Measurements from ENCODE around the gene HPSE2. TPM values are rescaled to one million over a fixed set of nuclear protein-coding genes. Genes with fewer than 3 reads are reported as not detected.

Gene HPSE2
- total RNA-seq, 1 experiment from 2014 or later, result not detected

- no peak for TF ChIP-seq REST (IDR thresholded peaks at IDR 0.05; ENCODE audit: insufficient read depth in 1 of 2, low read depth in 2 of 2, low read length in 1 of 2)
- no peak for TF ChIP-seq CTCF (IDR thresholded peaks at IDR 0.05)
- no peak for TF ChIP-seq POLR2AphosphoS5 (IDR thresholded peaks at IDR 0.05; ENCODE audit: low read depth, low read length)
- no peak for TF ChIP-seq TCF7L2 (IDR thresholded peaks at IDR 0.05; ENCODE audit: low read depth, low read length)
- TF ChIP-seq SIN3A (IDR thresholded peaks at IDR 0.05; ENCODE audit: borderline replicate concordance, insufficient read depth, low read depth, low read length), result no peak
Observed at GRCh38 chr10:98429320-98430072, 806.2 kb downstream of the HPSE2 start.

DNA sequence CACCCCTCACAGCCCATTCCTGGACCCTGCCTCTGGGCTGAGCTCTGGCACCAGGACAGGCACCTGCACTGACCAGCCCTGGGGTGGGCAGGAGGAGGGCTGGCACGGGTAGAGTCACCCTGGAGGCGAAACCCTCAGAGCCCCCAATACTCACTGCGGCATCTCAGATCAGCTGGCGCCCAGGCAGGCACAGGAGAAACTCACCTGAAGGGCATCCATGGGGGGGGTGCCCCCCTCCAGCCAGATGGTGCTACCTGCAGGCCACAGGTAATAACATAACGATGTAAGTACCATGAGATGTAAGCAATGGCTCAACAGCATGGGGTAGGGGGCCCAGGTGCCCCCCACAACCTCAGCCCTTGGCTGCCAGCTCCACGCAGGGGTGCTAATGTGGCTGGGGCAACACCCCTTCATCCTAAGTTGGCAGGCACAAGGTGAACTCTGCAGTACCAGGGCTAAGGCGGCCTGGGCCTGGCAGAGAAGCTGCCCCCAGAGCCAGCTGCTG lies 808.6 kb downstream of the HPSE2 start:
- no peaks in the 10 kb centered on the region for H3K27me3 ChIP-seq (ENCODE audit: control insufficient read depth, insufficient read depth, low read length)
- DNase-seq (ENCODE audit: low read depth, low spot score) (no peak), ATAC-seq (no peak)
- no peaks in the 10 kb centered on the region for H3K4me1 ChIP-seq (ENCODE audit: control insufficient read depth, insufficient read depth, low read length)
- peaks cover 18% of the 10 kb centered on the region for H3K36me3 ChIP-seq (ENCODE audit: control insufficient read depth, insufficient read depth, low read length)
- H3K4me3 ChIP-seq (ENCODE audit: low read depth in 2 of 2, low read length in 2 of 2), result no peak overlapping the region
- in situ Hi-C loops (cut with HindIII; ENCODE audit: low pct_unique_long_range_greater_than_20kb, low sequenced_read_pairs) (no loop called here), intact Hi-C loops (cut with micrococcal nuclease; ENCODE audit: unreplicated experiment) (no loop called here)
- no TSS peak for BruUV-seq (replicated peaks)
- H3K27ac ChIP-seq (ENCODE audit: low read length), result no peak overlapping the region
- ChIA-PET CTCF (no interaction called here), POLR2A (no interaction called here)
- H3K9me3 ChIP-seq (ENCODE audit: control insufficient read depth, insufficient read depth, low read depth, low read length), result no peaks in the 10 kb centered on the region
- TF ChIP-seq SIN3A (IDR thresholded peaks at IDR 0.05; ENCODE audit: borderline replicate concordance, insufficient read depth, low read depth, low read length) (no peak), TCF7L2 (IDR thresholded peaks at IDR 0.05; ENCODE audit: low read depth, low read length) (no peak), CTCF (IDR thresholded peaks at IDR 0.05) (no peak), POLR2AphosphoS5 (IDR thresholded peaks at IDR 0.05; ENCODE audit: low read depth, low read length) (no peak), REST (IDR thresholded peaks at IDR 0.05; ENCODE audit: insufficient read depth in 1 of 2, low read depth in 2 of 2, low read length in 1 of 2) (no peak)

More at GRCh38 chr10:98429320-98430072, 806.2 kb downstream of the HPSE2 start:
- H3K4me3 ChIP-seq (ENCODE audit: low read depth in 2 of 2, low read length in 2 of 2), result no peak overlapping the region
- ChIA-PET POLR2A (no interaction called here), CTCF (no interaction called here)
- no peak for ATAC-seq
- DNase-seq (ENCODE audit: low read depth, low spot score), result no peak
- H3K9me3 ChIP-seq (ENCODE audit: control insufficient read depth, insufficient read depth, low read depth, low read length), result no peaks in the 10 kb centered on the region
- no peaks in the 10 kb centered on the region for H3K4me1 ChIP-seq (ENCODE audit: control insufficient read depth, insufficient read depth, low read length)
- H3K27me3 ChIP-seq (ENCODE audit: control insufficient read depth, insufficient read depth, low read length), result no peaks in the 10 kb centered on the region
- H3K36me3 ChIP-seq (ENCODE audit: control insufficient read depth, insufficient read depth, low read length), result peaks cover 27% of the 10 kb centered on the region
- no TSS peak for BruUV-seq (replicated peaks)
- intact Hi-C loops (cut with micrococcal nuclease; ENCODE audit: unreplicated experiment) (no loop called here), in situ Hi-C loops (cut with HindIII; ENCODE audit: low pct_unique_long_range_greater_than_20kb, low sequenced_read_pairs) (no loop called here)
- no peak overlapping the region for H3K27ac ChIP-seq (ENCODE audit: low read length)
